IMR-90 (cell line): Measurements from ENCODE around the gene NOS1AP. TPM values are rescaled to one million over a fixed set of nuclear protein-coding genes. Genes with fewer than 3 reads are reported as not detected.

Source experiments
- ATAC-seq: fragments of 200-7000 bp; cut with Tn5 transposase; 2 replicates; pipeline ENCODE4 v1.9.1; 2020; ENCODE audit warnings: low read depth, mild to moderate bottlenecking, moderate library complexity
- BruUV-seq: library from RNA; stranded (reverse); fragments of 400-500 nt; replicated peaks from 2 replicates; lab custom pipeline; 2021; lab: Mats Ljungman, UMichigan
- CTCF ChIA-PET: fragments of 300-600 bp; formaldehyde crosslinking; extraction: SDS; loops from one replicate; lab custom pipeline; 2021; ENCODE audit warnings: antibody characterized with exemption; lab: Yijun Ruan, JAX
- POLR2A ChIA-PET: fragments of 300-600 bp; sonication (Branson Sonifier 250); formaldehyde crosslinking; loops from one replicate; lab custom pipeline; 2022; ENCODE audit warnings: antibody characterized with exemption; ENCODE audit not compliant: unreplicated experiment; lab: Charles Lee
- DNase-seq: peaks from one replicate; pipeline ENCODE4 v3.0.0; 2013
- H2AFZ ChIP-seq: replicated peaks from 2 replicates; pipeline ENCODE3; 2013; ENCODE audit warnings: low read length, mild to moderate bottlenecking; ENCODE audit not compliant: poor library complexity
- H2AK5ac ChIP-seq: 2 replicates; pipeline ENCODE4 v1.6.1; 2013; ENCODE audit warnings: low read depth, low read length, inconsistent platforms
- H2AK9ac ChIP-seq: replicated peaks from 2 replicates; pipeline ENCODE3; 2013; ENCODE audit warnings: mild to moderate bottlenecking, low read depth, low read length, moderate library complexity; ENCODE audit not compliant: poor library complexity
- H2BK120ac ChIP-seq: 2 replicates; pipeline ENCODE4 v1.6.1; 2013; ENCODE audit warnings: low read depth, low read length, inconsistent platforms
- H2BK15ac ChIP-seq: 3 replicates; pipeline ENCODE4 v1.6.1; 2013; ENCODE audit warnings: low read depth, low read length, inconsistent platforms
- H2BK20ac ChIP-seq: 2 replicates; pipeline ENCODE4 v1.6.1; 2013; ENCODE audit warnings: low read depth, mild to moderate bottlenecking, inconsistent platforms, low read length, moderate library complexity
- H2BK5ac ChIP-seq: 2 replicates; pipeline ENCODE4 v1.6.1; 2013; ENCODE audit warnings: mild to moderate bottlenecking, low read depth, low read length, inconsistent platforms; ENCODE audit not compliant: poor library complexity, severe bottlenecking
- H3K14ac ChIP-seq: replicated peaks from 2 replicates; pipeline ENCODE4 v1.6.1; 2013; ENCODE audit warnings: low read depth, low read length, inconsistent platforms
- H3K18ac ChIP-seq: 2 replicates; pipeline ENCODE4 v1.6.1; 2013; ENCODE audit warnings: low read depth, low read length, control low read depth
- H3K23ac ChIP-seq: 2 replicates; pipeline ENCODE4 v1.6.1; 2013; ENCODE audit warnings: low read depth, low read length, inconsistent platforms
- H3K27ac ChIP-seq: 2 replicates; pipeline ENCODE4 v1.5.1; 2013; ENCODE audit warnings: mild to moderate bottlenecking, control low read depth, low read length; ENCODE audit not compliant: insufficient read depth
- H3K27me3 ChIP-seq: 2 replicates; pipeline ENCODE4 v1.6.1; 2013; ENCODE audit warnings: low read length; ENCODE audit not compliant: control insufficient read depth, insufficient read depth
- H3K36me3 ChIP-seq: 2 replicates; pipeline ENCODE4 v1.6.1; 2013; ENCODE audit warnings: low read length, mixed read lengths; ENCODE audit not compliant: control insufficient read depth, insufficient read depth
- H3K4ac ChIP-seq: 2 replicates; pipeline ENCODE4 v1.6.1; 2013; ENCODE audit warnings: low read depth, low read length, inconsistent platforms
- H3K4me1 ChIP-seq: 2 replicates; pipeline ENCODE4 v1.6.1; 2013; ENCODE audit warnings: low read length, mixed read lengths; ENCODE audit not compliant: control insufficient read depth, insufficient read depth
- H3K4me2 ChIP-seq: 2 replicates; pipeline ENCODE4 v1.6.1; 2013; ENCODE audit warnings: low read depth, mild to moderate bottlenecking, control low read depth, low read length, moderate library complexity
- H3K4me3 ChIP-seq: 2 replicates; pipeline ENCODE4 v1.5.1; 2013; ENCODE audit warnings: low read depth, mild to moderate bottlenecking, control low read depth, low read length, moderate library complexity; ENCODE audit not compliant: insufficient read depth
- H3K56ac ChIP-seq: 2 replicates; pipeline ENCODE4 v1.6.1; 2013; ENCODE audit warnings: low read length, inconsistent platforms; ENCODE audit not compliant: insufficient read depth; ENCODE audit errors: extremely low read depth
- H3K79me1 ChIP-seq, 2 experiments: 2 replicates each; pipeline ENCODE4 v1.6.1; 2013; ENCODE audit warnings: low read length in 2 of 2, inconsistent platforms in 1 of 2, low read depth in 1 of 2
- H3K9ac ChIP-seq: 2 replicates; pipeline ENCODE4 v1.6.1; 2013; ENCODE audit warnings: low read depth, low read length, control low read depth
- H3K9me1 ChIP-seq: 2 replicates; pipeline ENCODE4 v1.6.1; 2013; ENCODE audit warnings: low read length, inconsistent platforms; ENCODE audit not compliant: insufficient read depth
- H3K9me3 ChIP-seq: 2 replicates; pipeline ENCODE4 v1.6.1; 2013; ENCODE audit warnings: low read length; ENCODE audit not compliant: control insufficient read depth, insufficient read depth
- H4K20me1 ChIP-seq: 2 replicates; pipeline ENCODE4 v1.6.1; 2013; ENCODE audit warnings: low read length, inconsistent platforms; ENCODE audit not compliant: insufficient read depth
- H4K5ac ChIP-seq: 2 replicates; pipeline ENCODE4 v1.6.1; 2013; ENCODE audit warnings: mild to moderate bottlenecking, low read depth, low read length, control low read depth
- H4K8ac ChIP-seq, 2 experiments: 2 replicates each; pipeline ENCODE4 v1.6.1; 2013; ENCODE audit warnings: low read depth in 2 of 2, low read length in 2 of 2, control low read depth in 1 of 2, inconsistent platforms in 1 of 2
- H4K91ac ChIP-seq: 2 replicates; pipeline ENCODE4 v1.6.1; 2013; ENCODE audit warnings: low read depth, low read length, inconsistent platforms; ENCODE audit not compliant: insufficient read depth
- RCOR1 ChIP-seq: IDR thresholded peaks from 2 replicates; pipeline ENCODE4 v1.6.1; 2012; ENCODE audit warnings: mild to moderate bottlenecking, low read length, improper control_type of control experiment; ENCODE audit not compliant: insufficient replicate concordance
- WGBS, 2 experiments: methylation state at CpG; one replicate each; pipeline versions ENCODE4 v1.1.5 to v1.1.7; 2013; ENCODE audit warnings: missing lambda C conversion rate in 2 of 2; ENCODE audit not compliant: insufficient read length in 1 of 2; ENCODE audit errors: extremely low coverage in 2 of 2; 5-methylcytosine and 5-hydroxymethylcytosine counted together
- dilution Hi-C: fragments of 300-500 bp; cut with HindIII; formaldehyde crosslinking; loops from one replicate; pipeline ENCODE4 v1.14.3; 2018; ENCODE audit warnings: low sequenced_read_pairs; ENCODE audit not compliant: unreplicated experiment
- in situ Hi-C: fragments of 300-500 bp; cut with MboI; formaldehyde crosslinking; loops from 3 replicates; pipeline ENCODE4 v1.14.3; 2019; ENCODE audit warnings: low sequenced_read_pairs, inconsistent platforms, mixed read lengths
- intact Hi-C: fragments of 100-400 bp; cut with micrococcal nuclease; formaldehyde crosslinking; loops from 2 replicates; pipeline ENCODE4 v1.10.0; 2022
- polyA plus RNA-seq, 3 experiments: library from polyadenylated mRNA; depleted of rRNA; stranded (reverse); fragments of >200 nt; gene quantifications; 2 replicates each; pipeline ENCODE4 v1.2.3, GENCODE V29; 2012; ENCODE audit warnings: low replicate concordance in 1 of 3
- total RNA-seq: library from RNA; depleted of rRNA; stranded (reverse); fragments of >200 nt; gene quantifications from 2 replicates; pipeline ENCODE4 v1.2.3, GENCODE V29; 2012

Gene NOS1AP
- total and polyA plus RNA-seq, 2 of the 4 experiments (the other 2 are of a cell fraction): 0.18 to 0.19 TPM

- Histone ChIP-seq H3K36me3 (no peaks in the 10 kb centered on the region), H4K20me1 (no peaks in the 10 kb centered on the region), H2AK5ac (no peak overlapping the region), H3K4me2 (no peak overlapping the region), H3K9me1 (no peaks in the 10 kb centered on the region), H4K5ac (no peak overlapping the region), H2AFZ (no peak overlapping the region), H3K18ac (no peak overlapping the region), H3K79me1 (no peaks in the 10 kb centered on the region), H3K23ac (no peak overlapping the region), H3K9me3 (no peaks in the 10 kb centered on the region), H2BK120ac (no peak overlapping the region), H3K4me1 (no peaks in the 10 kb centered on the region), H3K27me3 (peaks cover 6% of the 10 kb centered on the region; the same call in 1 of the 2 replicates), H3K9ac (no peak overlapping the region), H3K27ac (no peak overlapping the region), H3K56ac (no peak overlapping the region), H3K4ac (no peak overlapping the region), H2BK15ac (no peak overlapping the region), H4K91ac (no peak overlapping the region), H3K4me3 (no peak overlapping the region), H2AK9ac (no peak overlapping the region), H2BK20ac (no peak overlapping the region), H3K14ac (no peak overlapping the region), H2BK5ac (no peak overlapping the region), H4K8ac (no peak overlapping the region)
- in situ Hi-C loops (no loop called here), dilution Hi-C loops (no loop called here), intact Hi-C loops (no loop called here)
- BruUV-seq: no TSS peak
- ChIA-PET POLR2A (no interaction called here), CTCF (no interaction called here)
- no peak for DNase-seq
- no peak for ATAC-seq
- WGBS, 2 experiments: no CpG with 5 or more reads among the region's 1 CpG
- TF ChIP-seq RCOR1: no peak
Observed at GRCh38 chr1:162217706-162218105, 148.2 kb downstream of the NOS1AP start.
